NCI-H69 (cell line): ENCODE data around the gene ABCA12.
"Not testable (repeated sequence)": the region's sequence is repeated elsewhere in the genome, so short reads cannot be mapped to it uniquely, and the experiment has no call there.

Experiments
- DNase-seq: peaks from one replicate; lab custom pipeline; 2025; lab: John Stamatoyannopoulos, UW

The ABCA12 gene

GRCh38 chr2:215138479-215138878, at the start of gene ABCA12:
Gene ABCA12, minus strand, starts transcription at chr2:215138626. Its CDS starts 418 bp downstream, at chr2:215138208.
- peak; percentile 40 for DNase-seq

GRCh38 chr2:215188078-215188477, 49.7 kb upstream of the ABCA12 start:
- no peak for DNase-seq

GRCh38 chr2:215186021-215186420, 47.6 kb upstream of the ABCA12 start:
- no peak for DNase-seq

GRCh38 chr2:215178121-215178520, 39.7 kb upstream of the ABCA12 start:
- no peak for DNase-seq

GRCh38 chr2:215171796-215172195, 33.4 kb upstream of the ABCA12 start:
- no peak for DNase-seq

GRCh38 chr2:215171151-215171550, 32.7 kb upstream of the ABCA12 start:
- DNase-seq: no peak

GRCh38 chr2:215166505-215166904, 28.1 kb upstream of the ABCA12 start:
- not testable (repeated sequence) for DNase-seq

GRCh38 chr2:215163319-215163718, 24.9 kb upstream of the ABCA12 start:
- not testable (repeated sequence) for DNase-seq

GRCh38 chr2:215161301-215161829, 22.9 kb upstream of the ABCA12 start:
- DNase-seq: no peak

GRCh38 chr2:215160081-215160480, 21.7 kb upstream of the ABCA12 start:
- DNase-seq: no peak

- no peak for DNase-seq
Observed at GRCh38 chr2:215156453-215156852, 18.0 kb upstream of the ABCA12 start.

GRCh38 chr2:215149894-215150293, 11.5 kb upstream of the ABCA12 start:
- DNase-seq: no peak

- no peak for DNase-seq
Observed at GRCh38 chr2:215149486-215149885, 11.1 kb upstream of the ABCA12 start.

- DNase-seq: no peak
Observed at GRCh38 chr2:215149060-215149459, 10.6 kb upstream of the ABCA12 start.

- DNase-seq: no peak
Observed at GRCh38 chr2:215145611-215146010, 7.2 kb upstream of the ABCA12 start.

- no peak for DNase-seq
Observed at GRCh38 chr2:215144106-215144875, 5.9 kb upstream of the ABCA12 start.

- no peak for DNase-seq
Observed at GRCh38 chr2:215143458-215143857, 5.0 kb upstream of the ABCA12 start.

GRCh38 chr2:215141706-215142105, 3.3 kb upstream of the ABCA12 start:
- DNase-seq: no peak

GRCh38 chr2:215140166-215140707, 1.8 kb upstream of the ABCA12 start:
- DNase-seq: no peak

GRCh38 chr2:215137741-215138340, 585 bp downstream of the ABCA12 start:
- DNase-seq: peak; percentile 61

- DNase-seq: no peak
Observed at GRCh38 chr2:215137329-215137686, 1.1 kb downstream of the ABCA12 start.

- DNase-seq: peak; percentile 20
Observed at GRCh38 chr2:215136669-215137328, 1.6 kb downstream of the ABCA12 start.

GRCh38 chr2:215120401-215120800, 18.0 kb downstream of the ABCA12 start:
- no peak for DNase-seq
